HG03025 (cell line): ENCODE results near the gene TWNK.
A peak's percentile ranks its signal among the peaks of the same experiment; 100 is the strongest.

ENCODE experiments used
- ATAC-seq: cut with Tn5 transposase; IDR thresholded peaks from one replicate; pipeline ENCODE4 v1.9.1; 2021; ENCODE audit warnings: mild to moderate bottlenecking, moderate library complexity; ENCODE audit not compliant: unreplicated experiment, low FRiP score

Gene TWNK

DNA sequence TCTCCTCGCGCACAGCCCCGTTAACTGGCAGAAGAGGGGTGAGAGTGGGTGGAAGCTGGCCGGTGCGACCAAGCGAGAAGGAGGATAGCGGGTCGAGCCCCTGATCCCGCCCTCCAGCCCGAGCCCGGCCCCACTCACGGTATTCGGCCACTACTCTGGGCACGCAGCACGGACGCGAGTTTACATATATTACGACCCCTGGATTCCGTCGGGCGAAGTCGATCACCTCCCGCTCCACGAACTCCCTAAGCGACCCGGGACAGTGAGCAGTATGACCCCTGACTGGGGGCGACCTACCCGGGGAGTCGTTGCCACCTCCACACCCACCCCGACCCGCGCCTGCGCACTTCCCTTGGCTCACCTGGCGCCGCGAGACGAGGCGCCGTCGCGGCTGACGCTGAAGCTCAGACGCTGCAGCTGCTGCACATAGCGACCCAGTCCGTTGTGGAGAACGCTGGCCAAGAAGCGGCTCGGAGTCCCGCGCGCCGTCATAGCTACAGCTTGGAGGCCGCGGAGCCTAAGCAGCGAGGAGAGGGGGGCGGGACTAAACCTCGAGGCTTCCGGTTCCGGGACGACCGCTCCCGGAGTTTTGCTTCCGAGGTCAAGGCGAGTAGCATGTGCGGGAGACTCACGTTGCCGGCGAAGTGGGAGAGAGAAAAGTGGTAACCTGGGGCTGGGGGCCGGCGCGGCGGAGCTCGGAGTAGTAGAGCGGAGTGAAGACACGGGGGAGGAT lies at the start of gene TWNK, which contains the start of gene MRPL43:
TWNK (plus strand) TSS at position 592 of the 733 bp plus-strand sequence. CDS start 668 bp downstream, outside the sequence.
MRPL43 (minus strand) TSS at position 546 of the 733 bp plus-strand sequence; CDS start at position 492, 54 bp downstream.
- ATAC-seq = peak; percentile 67

DNA sequence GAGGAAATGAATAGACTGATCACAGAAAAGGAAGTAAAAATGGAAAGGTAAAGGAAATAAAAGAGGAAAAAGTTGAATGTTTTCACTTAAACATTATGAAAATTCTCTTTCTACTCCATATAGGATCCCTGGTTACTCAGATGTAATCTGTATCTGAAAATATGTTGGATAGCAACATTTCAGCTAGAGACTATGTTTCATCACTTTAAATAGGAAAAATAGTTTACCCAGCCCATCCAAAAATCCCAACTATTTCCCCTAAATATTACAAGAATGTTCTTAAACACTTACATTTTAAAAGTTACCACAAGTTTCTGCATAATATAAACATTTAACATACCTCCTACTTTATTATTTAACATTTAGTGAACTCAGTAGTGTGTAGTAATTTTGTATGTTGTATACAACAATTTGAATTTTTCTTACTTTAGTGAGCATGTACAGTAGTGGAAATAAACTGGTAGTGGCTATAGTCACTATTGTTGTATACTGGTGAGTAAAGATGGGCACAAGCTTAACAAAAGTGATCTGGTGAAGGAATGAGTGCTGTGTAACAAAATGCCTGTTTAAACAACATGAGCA lies 47.5 kb upstream of the TWNK start:
- no peak for ATAC-seq

DNA sequence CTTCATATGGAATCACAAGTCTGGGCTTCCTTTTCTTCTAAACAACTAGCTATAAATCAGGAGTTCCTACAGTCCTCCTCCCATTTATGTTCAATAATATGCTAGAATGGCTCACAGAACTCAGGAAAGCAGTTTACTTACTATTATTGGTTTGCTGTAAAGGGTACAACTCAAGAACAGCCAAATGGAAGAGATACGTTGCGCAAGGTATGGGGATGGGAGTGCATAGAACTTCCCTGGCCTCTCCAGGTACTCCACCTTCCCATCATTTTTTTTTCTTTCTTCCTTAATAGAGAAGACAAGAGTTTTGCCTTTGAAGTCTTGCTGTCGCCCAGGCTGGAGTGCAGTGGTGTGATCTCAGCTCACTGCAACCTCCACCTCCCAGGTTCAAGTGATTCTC lies 45.1 kb upstream of the TWNK start:
- ATAC-seq = no peak

DNA sequence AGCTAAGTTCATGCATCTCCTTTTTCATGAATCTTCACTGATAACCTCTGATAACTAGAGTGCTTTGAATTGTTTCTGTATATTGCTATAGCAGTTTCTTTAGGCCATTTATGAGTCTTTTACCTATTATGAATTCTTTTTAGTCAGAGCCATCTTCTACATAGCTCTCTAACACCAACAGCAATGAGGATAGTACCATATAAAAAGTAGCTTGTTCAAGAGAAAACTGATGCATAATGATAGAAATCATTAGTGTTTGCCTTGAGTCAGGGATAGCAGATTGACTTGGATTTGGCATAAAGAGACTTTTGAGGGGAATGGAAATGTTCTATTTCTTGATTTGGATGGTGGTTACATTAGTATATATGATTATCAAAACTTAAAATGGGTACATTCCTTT lies 43.8 kb upstream of the TWNK start:
- no peak for ATAC-seq

DNA sequence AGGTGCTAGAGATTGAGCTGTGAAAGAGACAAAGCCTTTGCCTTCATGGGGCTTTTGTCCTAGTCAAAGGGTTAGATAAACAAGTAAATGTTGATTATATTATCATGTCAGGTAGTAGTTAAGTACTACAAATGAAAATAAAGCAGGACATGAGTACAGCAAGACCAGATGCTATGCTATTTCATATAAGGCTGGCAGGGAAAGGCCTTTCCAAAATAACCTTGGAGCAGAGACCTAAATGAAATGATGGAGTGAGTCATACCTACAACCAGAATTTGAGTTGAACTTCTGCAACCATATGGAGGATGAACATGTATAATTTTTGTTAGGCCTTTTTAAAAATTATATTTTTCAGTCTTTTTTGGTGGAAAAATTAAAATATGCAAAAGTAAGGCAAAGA lies 41.6 kb upstream of the TWNK start:
- no peak for ATAC-seq

DNA sequence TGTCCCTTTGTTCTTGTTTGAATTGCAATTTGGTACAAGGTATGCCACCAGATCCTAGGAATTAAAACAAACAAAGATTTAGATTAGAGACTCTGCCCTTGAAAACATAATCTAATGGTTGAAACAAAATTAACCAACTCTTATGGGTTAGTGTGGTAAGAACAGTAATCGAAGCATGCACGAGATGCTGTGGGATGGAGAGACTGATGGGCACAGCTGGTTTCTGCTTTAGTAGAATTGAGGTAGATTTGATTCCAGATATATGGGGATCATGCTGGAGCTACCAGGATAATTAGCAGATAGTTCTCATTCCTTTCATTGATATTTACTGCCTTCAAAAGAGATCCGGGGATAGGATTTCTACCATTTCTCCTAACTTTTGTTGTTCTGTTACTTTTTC lies 38.4 kb upstream of the TWNK start:
- no peak for ATAC-seq

DNA sequence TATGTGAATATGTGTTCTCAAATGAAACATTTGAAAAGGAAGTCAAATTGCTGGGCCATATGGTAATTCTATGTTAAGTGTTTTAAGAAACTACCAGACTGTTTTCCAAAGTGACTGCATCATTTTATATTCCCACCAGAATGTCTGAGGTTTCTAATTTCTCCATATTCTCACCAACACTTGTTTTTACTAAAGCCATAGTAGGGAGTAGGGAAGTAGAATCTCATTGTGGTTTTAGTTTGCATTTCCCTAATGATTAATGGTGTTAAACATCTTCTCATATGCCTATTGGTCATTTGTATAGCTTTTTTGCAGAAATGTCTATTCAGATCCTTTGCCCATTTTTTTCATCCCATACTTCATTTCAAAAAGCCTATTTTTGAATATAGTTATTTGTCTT lies 27.1 kb upstream of the TWNK start:
- no peak for ATAC-seq

DNA sequence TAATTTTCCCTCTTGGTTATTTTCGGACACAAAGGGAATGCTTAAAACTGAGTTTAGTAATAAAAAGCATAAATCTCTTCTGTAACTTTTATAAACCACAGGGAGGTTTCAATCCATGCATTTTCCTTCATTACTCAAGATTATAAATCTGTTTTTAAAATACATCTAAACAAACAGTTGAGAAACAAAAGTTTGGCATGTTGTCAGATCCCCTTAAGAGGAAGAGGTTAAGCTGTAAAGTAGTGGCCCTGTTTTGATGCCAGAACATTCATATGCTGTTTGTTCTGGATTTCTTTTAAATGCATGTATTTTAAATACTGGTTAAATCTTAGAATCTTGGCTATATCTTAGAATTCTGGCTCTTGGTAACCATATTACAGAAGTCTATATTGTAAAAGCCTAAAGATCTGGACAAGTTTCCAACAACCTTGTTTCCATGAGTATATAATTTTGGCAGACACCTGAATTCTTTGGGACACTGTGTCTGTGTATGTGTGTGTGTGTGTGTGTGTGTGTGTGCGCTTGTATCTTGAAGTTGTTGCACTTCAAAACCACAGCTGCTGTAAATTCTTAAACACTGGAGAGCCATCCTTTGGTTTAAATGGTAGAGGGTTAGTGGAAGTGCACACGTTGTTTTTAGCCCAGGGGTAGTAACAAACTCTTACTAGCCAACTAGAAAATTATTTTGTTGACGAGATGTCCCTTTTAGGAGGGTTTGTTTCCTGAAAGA lies 24.8 kb upstream of the TWNK start:
- ATAC-seq = no peak

DNA sequence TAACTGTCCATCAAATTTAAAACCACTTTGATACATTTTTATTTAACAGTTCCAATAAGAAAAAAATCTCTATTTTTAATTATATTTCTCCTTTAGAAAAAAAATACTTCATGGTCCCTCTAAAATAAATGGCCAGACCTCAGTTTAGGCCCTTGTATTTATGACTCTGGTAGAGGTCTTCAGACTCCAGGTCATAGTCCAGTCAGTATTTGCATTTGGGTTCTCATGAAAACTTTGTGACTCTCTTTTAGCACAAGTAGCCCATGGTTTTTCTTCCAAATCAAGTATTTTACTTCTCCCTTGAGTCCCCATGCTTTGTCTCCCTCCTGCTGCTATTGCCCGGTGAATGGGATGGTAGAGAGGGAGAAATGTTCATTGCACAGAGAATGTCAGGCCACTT lies 23.5 kb upstream of the TWNK start:
- no peak for ATAC-seq

DNA sequence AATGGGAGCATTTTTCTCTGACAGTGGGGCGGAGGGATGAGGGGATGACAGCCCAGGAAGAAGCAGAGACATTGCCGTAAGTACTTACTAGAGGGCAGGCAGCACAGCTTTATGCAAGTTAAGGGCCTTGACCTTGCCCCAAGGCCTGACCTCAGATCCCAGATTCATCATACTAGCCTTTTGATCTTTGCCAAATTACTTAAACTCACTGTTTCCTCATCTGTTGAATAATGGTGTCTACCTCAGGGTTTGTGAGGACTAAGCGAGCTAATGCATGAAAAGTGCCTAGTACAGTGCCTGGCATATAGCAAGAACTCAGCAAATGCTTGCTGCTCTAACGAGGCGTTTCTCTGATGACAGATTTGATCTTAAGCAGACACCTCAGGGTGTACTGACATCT lies 21.5 kb upstream of the TWNK start:
- no peak for ATAC-seq

DNA sequence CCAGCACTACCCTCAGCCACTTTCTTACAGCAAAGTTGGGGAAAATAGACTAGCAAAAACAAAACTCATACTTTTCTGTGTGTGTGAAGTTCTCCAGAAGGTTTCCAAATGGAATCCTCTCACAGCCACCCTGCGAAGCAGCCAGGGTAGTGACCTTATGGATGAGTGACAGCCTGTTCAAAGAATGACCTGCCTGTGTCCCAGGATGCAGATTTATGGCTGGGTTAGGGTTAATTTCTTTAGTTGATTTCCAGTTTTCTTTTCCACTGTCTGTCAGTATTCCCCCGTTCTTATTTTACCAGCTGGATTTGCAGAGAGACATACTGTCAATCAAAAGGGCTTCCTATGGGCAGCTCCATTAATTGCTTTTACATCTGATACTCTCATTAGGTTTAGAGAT lies 20.5 kb upstream of the TWNK start:
- ATAC-seq = no peak

DNA sequence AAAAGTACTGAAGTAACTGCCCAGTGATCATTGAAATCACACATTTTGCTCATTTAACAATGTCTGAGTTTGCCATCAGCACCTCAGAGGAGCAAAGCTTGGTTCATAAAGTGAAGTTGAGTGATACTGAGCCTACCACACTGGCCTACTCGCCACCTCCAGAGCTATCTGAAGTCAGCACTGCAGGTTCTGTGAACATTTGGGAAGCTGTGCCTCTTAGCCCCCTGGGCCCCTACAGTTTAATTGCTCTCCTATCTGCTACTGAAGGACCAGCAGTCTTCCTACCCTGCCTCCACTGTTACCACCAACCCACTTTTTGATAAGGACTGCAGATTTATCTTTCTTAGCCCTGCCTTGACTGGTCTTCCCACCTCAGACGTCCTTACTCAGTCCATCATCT lies 20.0 kb upstream of the TWNK start:
- no peak for ATAC-seq

DNA sequence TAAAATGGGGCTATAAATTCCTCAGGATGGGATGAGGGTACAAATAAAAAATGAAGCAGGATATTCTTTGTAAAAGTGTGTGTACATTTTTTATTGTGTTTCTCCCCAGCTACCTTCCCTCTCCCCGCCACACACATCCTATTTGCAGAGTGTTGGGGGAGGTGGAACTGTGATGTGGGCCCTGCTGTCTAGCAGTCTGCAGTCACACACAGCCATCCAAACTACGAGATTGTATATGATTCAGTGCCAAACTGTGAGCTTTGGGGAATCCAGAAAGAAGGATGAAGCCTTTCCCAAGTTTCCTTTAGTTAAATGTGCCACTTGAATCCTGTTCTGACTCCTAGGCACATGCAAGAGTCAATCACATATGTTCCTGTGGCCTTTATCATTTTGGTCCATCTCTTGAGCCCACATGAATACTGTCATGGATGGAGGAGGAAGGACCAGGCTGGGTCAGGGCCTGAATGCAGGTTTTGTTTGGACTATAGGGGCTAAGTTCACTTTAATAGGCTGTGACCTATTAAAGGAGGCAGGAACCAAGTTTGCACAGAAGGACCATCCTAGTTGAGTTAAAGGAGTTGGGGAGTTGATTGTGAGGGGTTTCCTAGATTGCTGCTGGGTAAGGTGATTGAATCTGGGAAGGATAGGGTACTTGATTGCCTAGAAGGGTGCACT lies 19.1 kb upstream of the TWNK start:
- no peak for ATAC-seq

DNA sequence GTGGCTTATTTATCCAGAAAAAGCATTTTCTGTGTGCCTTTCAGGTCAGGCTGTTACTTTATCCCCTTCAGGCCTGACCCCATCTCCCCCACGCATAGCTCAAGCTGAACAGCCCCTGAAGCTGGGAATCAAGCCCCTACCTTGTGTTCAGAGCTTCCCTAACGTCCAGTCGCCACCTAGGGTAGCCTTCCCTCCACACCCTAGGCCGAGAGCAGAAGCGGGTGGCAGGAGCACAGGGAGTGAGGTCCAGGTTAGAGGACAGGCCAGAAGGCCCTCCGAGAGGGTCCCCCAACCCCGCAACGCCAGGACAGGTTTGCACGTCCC lies 18.5 kb upstream of the TWNK start:
- ATAC-seq = no peak

DNA sequence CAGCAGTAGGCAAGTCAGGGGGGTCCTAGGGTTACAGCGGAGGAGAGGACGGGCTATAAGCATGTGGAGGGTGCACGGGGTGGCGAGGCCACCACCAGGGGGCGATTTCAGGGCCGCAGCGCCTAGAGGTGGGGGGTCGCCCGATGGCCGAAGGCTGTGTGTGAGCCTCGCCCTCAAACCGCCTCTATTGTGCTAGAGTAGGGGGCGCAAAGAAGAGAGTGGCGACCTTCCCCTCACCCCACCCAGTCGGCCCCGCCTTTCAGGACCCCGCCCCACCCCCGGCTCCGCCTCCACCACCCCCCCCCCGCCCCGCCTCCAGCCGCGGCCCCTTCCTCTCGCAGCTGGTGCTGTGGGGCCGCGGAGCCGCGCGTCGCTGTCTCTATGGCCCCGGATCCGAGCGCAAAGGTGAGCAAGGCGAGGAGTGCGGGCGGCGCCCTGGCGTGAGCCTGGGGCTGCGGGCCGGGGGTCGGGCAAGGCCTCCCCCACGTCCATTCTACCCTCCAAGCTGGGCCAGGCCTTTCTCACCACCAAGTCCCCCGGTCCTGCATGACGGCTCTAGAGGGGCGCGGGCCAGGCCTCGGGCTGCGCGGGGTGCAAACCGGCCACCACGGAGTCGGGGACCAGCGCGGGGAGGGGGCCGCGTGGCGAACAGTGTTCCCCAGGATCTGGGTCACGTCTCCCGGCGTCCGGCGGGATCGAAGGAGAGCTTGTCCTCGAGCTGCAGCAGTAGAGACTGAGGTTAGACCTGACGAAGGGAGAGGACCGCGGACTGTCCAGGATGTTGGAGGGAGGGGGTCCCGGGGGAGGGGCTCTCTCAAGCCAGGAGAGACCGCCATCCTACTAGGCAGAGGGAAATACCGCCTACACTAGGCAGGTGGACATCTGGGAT lies 17.9 kb upstream of the TWNK start, which contains the start of gene SEMA4G:
SEMA4G (plus strand) TSS at position 318 of the 889 bp plus-strand sequence. CDS start 3,409 bp downstream, outside the sequence.
- no peak for ATAC-seq

DNA sequence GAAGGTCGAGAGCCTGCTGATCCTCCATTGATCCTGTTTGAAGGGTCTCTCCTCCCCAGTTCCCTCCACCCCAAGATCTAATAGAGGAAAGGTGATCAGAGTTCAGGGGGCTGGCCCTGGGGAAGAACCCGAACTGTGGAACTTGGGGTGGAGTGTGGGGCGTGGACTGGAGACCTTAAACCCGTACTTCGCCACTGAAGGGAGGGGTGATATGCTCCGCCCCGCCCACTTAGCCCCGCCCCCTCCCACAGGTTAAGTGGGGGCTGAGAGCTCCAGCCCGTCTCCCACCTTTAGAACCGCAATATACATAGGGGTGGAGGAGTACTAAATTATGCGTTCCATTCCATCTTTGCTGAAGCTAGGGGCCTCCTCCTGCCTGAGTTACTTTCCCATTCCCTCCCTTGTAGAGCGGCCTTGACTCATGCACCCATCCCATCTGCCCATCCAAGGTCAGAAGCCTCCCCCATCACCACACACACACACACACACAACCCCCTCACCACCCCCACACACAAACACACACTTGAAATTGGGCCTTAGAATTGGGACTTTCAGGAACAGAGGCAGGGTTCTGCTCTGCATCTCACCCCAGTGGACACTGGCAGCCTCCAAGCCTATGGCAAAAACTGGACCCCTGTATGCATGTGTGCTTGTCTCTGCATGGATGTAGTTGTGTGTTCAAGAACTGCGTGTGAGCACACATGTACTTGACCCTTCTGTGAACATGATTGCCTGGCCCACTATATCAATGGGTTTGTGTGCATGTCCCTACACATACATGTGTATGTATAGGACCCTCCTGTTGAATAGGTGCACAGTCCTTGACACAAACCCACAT lies 17.0 kb upstream of the TWNK start:
- no peak for ATAC-seq

DNA sequence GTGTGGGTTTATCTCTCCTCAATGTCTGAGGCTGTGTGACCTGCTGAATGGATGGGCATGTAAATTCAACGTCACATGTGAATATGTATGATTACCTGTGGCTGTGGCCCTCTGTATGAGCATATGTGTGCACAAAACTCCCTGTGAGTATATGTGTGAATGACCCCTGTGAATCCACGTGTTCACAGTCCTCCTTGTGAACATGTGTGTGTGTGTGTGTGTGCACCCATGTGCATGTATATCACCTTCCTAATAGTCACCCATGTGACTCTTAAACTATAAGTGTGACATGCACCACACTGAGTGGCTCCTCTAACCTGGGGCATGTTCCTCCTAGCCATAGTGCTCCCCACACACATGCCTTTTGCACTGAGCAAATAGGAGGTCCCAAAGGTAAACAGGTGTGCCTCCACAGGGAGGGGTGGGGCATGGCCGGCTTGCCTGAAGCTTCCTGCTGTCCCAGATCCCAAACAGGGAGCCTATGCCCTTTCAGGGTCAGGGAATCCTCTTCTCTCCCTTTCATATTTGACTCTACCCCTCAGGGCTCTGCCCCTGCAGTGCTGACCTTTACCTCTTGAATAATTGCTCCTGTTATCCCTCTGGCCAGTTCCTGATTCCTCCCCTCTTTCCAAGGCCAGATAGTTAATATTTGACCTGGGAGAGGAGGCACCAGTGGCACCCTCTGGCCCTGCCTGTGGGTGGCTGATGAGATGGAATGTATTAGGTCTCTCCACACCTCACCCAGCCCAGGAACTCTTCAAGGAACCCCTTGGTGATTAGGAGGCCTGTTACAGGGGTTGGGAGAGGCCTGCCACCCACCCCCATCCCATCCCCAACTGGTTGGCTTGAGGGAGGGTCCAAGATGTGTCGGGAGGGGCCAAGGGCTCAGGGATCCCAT lies 16.2 kb upstream of the TWNK start:
- ATAC-seq = no peak
